ENCODE measurements around the gene DLG3.

DNA sequence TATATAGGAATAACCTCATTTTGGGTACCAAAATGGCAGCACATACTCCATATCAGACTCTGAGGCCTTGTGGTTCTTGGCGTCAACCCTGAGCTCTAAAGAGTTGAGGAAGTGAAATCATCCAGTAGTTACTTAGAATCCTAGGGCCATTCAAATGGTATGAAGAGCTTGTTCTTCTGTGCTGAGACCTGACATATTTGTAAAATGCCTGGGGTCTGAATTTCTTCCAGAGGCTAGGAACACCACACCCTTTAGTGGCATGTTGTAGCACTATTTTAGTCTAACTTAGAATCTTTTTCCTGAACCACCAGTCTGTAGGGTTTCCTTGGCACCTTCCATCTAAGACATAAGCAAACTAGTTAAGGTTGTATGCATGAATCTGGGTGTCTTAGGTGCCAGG is 39.6 kb upstream of the DLG3 start:
- no peak for TF ChIP-seq TP53 (CRISPR knock-in tag; IDR thresholded peaks at IDR 0.05)
- TF ChIP-seq, protein P1, sequence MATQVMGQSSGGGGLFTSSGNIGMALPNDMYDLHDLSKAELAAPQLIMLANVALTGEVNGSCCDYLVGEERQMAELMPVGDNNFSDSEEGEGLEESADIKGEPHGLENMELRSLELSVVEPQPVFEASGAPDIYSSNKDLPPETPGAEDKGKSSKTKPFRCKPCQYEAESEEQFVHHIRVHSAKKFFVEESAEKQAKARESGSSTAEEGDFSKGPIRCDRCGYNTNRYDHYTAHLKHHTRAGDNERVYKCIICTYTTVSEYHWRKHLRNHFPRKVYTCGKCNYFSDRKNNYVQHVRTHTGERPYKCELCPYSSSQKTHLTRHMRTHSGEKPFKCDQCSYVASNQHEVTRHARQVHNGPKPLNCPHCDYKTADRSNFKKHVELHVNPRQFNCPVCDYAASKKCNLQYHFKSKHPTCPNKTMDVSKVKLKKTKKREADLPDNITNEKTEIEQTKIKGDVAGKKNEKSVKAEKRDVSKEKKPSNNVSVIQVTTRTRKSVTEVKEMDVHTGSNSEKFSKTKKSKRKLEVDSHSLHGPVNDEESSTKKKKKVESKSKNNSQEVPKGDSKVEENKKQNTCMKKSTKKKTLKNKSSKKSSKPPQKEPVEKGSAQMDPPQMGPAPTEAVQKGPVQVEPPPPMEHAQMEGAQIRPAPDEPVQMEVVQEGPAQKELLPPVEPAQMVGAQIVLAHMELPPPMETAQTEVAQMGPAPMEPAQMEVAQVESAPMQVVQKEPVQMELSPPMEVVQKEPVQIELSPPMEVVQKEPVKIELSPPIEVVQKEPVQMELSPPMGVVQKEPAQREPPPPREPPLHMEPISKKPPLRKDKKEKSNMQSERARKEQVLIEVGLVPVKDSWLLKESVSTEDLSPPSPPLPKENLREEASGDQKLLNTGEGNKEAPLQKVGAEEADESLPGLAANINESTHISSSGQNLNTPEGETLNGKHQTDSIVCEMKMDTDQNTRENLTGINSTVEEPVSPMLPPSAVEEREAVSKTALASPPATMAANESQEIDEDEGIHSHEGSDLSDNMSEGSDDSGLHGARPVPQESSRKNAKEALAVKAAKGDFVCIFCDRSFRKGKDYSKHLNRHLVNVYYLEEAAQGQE (IDR thresholded peaks at IDR 0.05), result no peak
- TF ChIP-seq, protein P2, sequence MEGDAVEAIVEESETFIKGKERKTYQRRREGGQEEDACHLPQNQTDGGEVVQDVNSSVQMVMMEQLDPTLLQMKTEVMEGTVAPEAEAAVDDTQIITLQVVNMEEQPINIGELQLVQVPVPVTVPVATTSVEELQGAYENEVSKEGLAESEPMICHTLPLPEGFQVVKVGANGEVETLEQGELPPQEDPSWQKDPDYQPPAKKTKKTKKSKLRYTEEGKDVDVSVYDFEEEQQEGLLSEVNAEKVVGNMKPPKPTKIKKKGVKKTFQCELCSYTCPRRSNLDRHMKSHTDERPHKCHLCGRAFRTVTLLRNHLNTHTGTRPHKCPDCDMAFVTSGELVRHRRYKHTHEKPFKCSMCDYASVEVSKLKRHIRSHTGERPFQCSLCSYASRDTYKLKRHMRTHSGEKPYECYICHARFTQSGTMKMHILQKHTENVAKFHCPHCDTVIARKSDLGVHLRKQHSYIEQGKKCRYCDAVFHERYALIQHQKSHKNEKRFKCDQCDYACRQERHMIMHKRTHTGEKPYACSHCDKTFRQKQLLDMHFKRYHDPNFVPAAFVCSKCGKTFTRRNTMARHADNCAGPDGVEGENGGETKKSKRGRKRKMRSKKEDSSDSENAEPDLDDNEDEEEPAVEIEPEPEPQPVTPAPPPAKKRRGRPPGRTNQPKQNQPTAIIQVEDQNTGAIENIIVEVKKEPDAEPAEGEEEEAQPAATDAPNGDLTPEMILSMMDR (IDR thresholded peaks at IDR 0.05), result no peak
- no peak for TF ChIP-seq POLR2A (IDR thresholded peaks at IDR 0.05; ENCODE audit: low read length)
- no peak for TF ChIP-seq CHD2 (IDR thresholded peaks at IDR 0.05; ENCODE audit: low read length, partially characterized antibody)
- TF ChIP-seq, protein P3, sequence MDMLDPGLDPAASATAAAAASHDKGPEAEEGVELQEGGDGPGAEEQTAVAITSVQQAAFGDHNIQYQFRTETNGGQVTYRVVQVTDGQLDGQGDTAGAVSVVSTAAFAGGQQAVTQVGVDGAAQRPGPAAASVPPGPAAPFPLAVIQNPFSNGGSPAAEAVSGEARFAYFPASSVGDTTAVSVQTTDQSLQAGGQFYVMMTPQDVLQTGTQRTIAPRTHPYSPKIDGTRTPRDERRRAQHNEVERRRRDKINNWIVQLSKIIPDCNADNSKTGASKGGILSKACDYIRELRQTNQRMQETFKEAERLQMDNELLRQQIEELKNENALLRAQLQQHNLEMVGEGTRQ (IDR thresholded peaks at IDR 0.05), result no peak
- no peak for TF ChIP-seq MAZ (IDR thresholded peaks at IDR 0.05; ENCODE audit: borderline replicate concordance, low read depth, low read length)
- TF ChIP-seq RAD21 (conservative IDR thresholded peaks at IDR 0.05 in 1 of 2, IDR thresholded peaks at IDR 0.05 in 1 of 2), result no peak
- TF ChIP-seq ZC3H11A (IDR thresholded peaks at IDR 0.05), result no peak
- TF ChIP-seq JUNB (IDR thresholded peaks at IDR 0.05), result no peak
- TF ChIP-seq, protein P4, sequence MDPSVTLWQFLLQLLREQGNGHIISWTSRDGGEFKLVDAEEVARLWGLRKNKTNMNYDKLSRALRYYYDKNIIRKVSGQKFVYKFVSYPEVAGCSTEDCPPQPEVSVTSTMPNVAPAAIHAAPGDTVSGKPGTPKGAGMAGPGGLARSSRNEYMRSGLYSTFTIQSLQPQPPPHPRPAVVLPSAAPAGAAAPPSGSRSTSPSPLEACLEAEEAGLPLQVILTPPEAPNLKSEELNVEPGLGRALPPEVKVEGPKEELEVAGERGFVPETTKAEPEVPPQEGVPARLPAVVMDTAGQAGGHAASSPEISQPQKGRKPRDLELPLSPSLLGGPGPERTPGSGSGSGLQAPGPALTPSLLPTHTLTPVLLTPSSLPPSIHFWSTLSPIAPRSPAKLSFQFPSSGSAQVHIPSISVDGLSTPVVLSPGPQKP (IDR thresholded peaks at IDR 0.05; ENCODE audit: low read depth, low read length), result no peak
- TF ChIP-seq SMC3 (IDR thresholded peaks at IDR 0.05), result no peak
- TF ChIP-seq HDAC2 (IDR thresholded peaks at IDR 0.05), result no peak
